Vein endothelial cell (primary cell): Measurements from ENCODE around the gene TCAF1. TPM values are rescaled to one million over a fixed set of nuclear protein-coding genes. Genes with fewer than 3 reads are reported as not detected.

Source experiments
- total RNA-seq: library from RNA; depleted of rRNA; stranded (reverse); fragments of >200 nt; gene quantifications from 2 replicates; pipeline ENCODE4 v1.2.3, GENCODE V29; 2012

The TCAF1 gene
- total RNA-seq: 52.6 and 53.1 TPM in 2 replicates

GRCh38 chr7:143901668-143902331, at the start of gene TCAF1:
TSS of gene TCAF1 (minus strand) at chr7:143902176. CDS start at chr7:143876608, 25,568 bp downstream.

GRCh38 chr7:143934526-143935325, 32.8 kb upstream of the TCAF1 start, which contains the start of gene OR2F2:
TSS of gene OR2F2 (plus strand) at chr7:143935233. CDS start at chr7:143935233, 0 bp downstream.

Other genes with a start within 250 kb of the TCAF1 start
- gene CTAGE6, start 144.5 kb downstream of the TCAF1 start, total RNA-seq: 0.65 and 0.76 TPM in 2 replicates
- gene OR2F2, start 33.1 kb upstream of the TCAF1 start, total RNA-seq: not detected in 2 replicates
- gene OR2F1, start 52.7 kb upstream of the TCAF1 start, total RNA-seq: not detected in 2 replicates
- gene OR6B1, start 98.1 kb upstream of the TCAF1 start, total RNA-seq: not detected in 2 replicates
- gene OR2A5, start 146.8 kb upstream of the TCAF1 start, total RNA-seq: not detected in 2 replicates
- gene OR2A25, start 167.6 kb upstream of the TCAF1 start, total RNA-seq: not detected in 2 replicates
- gene OR2A12, start 184.1 kb upstream of the TCAF1 start, total RNA-seq: not detected in 2 replicates
- gene OR2A2, start 207.4 kb upstream of the TCAF1 start, total RNA-seq: not detected in 2 replicates
- gene OR2A14, start 221.0 kb upstream of the TCAF1 start, total RNA-seq: not detected in 2 replicates